T1000 (cell line): ENCODE measurements around the gene RASL11B.
"Not testable (repeated sequence)": the region's sequence is repeated elsewhere in the genome, so short reads cannot be mapped to it uniquely, and the experiment has no call there.

Experiments used
- DNase-seq: peaks from one replicate; lab custom pipeline; 2025; ENCODE audit warnings: mixed read lengths; lab: John Stamatoyannopoulos, UW

Gene RASL11B

GRCh38 chr4:52861879-52862616 lies at the start of gene RASL11B:
Gene RASL11B (plus strand): TSS chr4:52862317. CDS start chr4:52862508, 191 bp downstream.
- peak; percentile 81 for DNase-seq

- no peak for DNase-seq
These were observed 48.6 kb upstream of the RASL11B start for GRCh38 chr4:52813546-52813945.

GRCh38 chr4:52822583-52822971 lies 39.5 kb upstream of the RASL11B start:
- DNase-seq = no peak

GRCh38 chr4:52822972-52823701 lies 39.0 kb upstream of the RASL11B start:
- DNase-seq = peak; percentile 63

GRCh38 chr4:52823702-52824092 lies 38.4 kb upstream of the RASL11B start:
- DNase-seq = no peak

- no peak for DNase-seq
These were observed 37.9 kb upstream of the RASL11B start for GRCh38 chr4:52824270-52824602.

- no peak for DNase-seq
These were observed 37.3 kb upstream of the RASL11B start for GRCh38 chr4:52824603-52825459.

GRCh38 chr4:52825460-52826090 lies 36.5 kb upstream of the RASL11B start:
- DNase-seq = no peak

GRCh38 chr4:52833941-52834525 lies 28.1 kb upstream of the RASL11B start:
- no peak for DNase-seq

- DNase-seq = not testable (repeated sequence)
These were observed 27.3 kb upstream of the RASL11B start for GRCh38 chr4:52834641-52835456.

- no peak for DNase-seq
These were observed 26.0 kb upstream of the RASL11B start for GRCh38 chr4:52836120-52836519.

GRCh38 chr4:52836678-52837077 lies 25.4 kb upstream of the RASL11B start:
- DNase-seq = no peak

- DNase-seq = peak; percentile 47
These were observed 24.2 kb upstream of the RASL11B start for GRCh38 chr4:52837716-52838558.

GRCh38 chr4:52838729-52839586 lies 23.2 kb upstream of the RASL11B start:
- DNase-seq = no peak

- no peak for DNase-seq
These were observed 21.4 kb upstream of the RASL11B start for GRCh38 chr4:52840531-52841370.

- no peak for DNase-seq
These were observed 20.2 kb upstream of the RASL11B start for GRCh38 chr4:52841682-52842456.

- DNase-seq = no peak
These were observed 19.3 kb upstream of the RASL11B start for GRCh38 chr4:52842792-52843191.
